Choroid plexus epithelial cell (primary cell): Measurements from ENCODE around the gene AKR7A2.

Experiments used
- DNase-seq: peaks from one replicate; pipeline ENCODE4 v3.0.0-alpha.2; 2010; ENCODE audit warnings: low read depth
- H3K4me3 ChIP-seq: 2 replicates; pipeline ENCODE4 v1.5.1; 2011; ENCODE audit warnings: low read depth, mild to moderate bottlenecking, control low read depth, low read length, moderate library complexity
- CTCF ChIP-seq: conservative IDR thresholded peaks from 2 replicates; pipeline ENCODE4 v1.5.1; 2011; ENCODE audit warnings: low read depth, mild to moderate bottlenecking, control low read depth, inconsistent platforms, low read length, moderate library complexity

The AKR7A2 gene

GRCh38 chr1:19255288-19255687, 56.7 kb downstream of the AKR7A2 start:
- no peak for TF ChIP-seq CTCF
- H3K4me3 ChIP-seq, result no peak overlapping the region
- no peak for DNase-seq

GRCh38 chr1:19254416-19254815, 57.5 kb downstream of the AKR7A2 start:
- no peak overlapping the region for H3K4me3 ChIP-seq
- no peak for TF ChIP-seq CTCF
- DNase-seq, result no peak
